ENCODE data around the gene HPDL. TPM values are rescaled to one million over a fixed set of nuclear protein-coding genes. Genes with fewer than 3 reads are reported as not detected.

HPDL gene
- total and polyA plus RNA-seq, 10 of the 15 experiments (the other 5 are each of a cell fraction or from before 2014, with no cell fraction given), result 1.3 to 75.5 (median 31.8) TPM

DNA sequence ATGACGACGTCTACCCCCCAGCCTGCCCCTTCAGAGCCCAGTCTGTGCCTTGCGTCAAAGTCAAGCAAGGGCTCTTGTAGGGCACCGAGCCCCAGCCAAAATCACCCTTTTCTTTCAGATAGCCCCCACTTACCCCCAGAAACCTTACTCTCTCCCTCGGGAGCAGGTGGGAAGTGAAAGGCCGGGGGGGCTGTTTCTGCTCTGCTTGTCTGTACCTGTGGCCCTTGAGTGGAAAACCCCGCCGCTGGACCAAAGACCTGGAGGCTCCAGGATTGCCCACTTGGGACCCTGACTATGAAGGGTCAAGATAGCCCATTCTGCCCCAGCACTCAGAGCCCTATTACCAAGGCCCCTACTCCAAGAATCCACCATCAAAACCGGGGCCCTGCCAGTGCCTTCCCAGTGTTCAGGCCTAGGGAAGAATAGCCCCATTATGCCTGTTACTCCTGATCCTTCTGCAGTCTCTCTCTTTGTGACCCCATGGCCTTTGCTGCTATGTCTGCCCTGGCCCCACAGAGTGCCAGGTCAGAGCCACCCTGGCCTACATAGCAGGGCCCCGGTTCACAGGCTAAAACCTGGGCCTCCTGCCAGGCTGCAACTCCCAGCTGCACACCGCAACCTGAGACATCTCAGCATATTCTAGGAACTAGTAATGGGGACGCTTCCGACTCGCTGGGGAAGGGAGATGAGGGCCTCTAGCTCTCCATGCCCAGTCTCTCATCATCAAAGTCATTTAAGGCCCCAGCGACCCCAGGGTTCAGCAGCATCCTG is 22.2 kb upstream of the HPDL start (continued):
- no peak for TF ChIP-seq MEF2A (IDR thresholded peaks at IDR 0.05; ENCODE audit: insufficient read depth, low read depth, low read length)
- 0 out of 2 replicates have a peak, but pooled peaks have one; percentile 25 for TF ChIP-seq SMARCA5 (IDR thresholded peaks at IDR 0.05)
- TF ChIP-seq, protein P1, sequence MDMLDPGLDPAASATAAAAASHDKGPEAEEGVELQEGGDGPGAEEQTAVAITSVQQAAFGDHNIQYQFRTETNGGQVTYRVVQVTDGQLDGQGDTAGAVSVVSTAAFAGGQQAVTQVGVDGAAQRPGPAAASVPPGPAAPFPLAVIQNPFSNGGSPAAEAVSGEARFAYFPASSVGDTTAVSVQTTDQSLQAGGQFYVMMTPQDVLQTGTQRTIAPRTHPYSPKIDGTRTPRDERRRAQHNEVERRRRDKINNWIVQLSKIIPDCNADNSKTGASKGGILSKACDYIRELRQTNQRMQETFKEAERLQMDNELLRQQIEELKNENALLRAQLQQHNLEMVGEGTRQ (IDR thresholded peaks at IDR 0.05; ENCODE audit: borderline replicate concordance, low read depth, low read length), result no peak
- TF ChIP-seq MYC (IDR thresholded peaks at IDR 0.05; ENCODE audit: insufficient read depth, insufficient read length, insufficient replicate concordance, low read length, severe bottlenecking), result no peak
- no peak for TF ChIP-seq SUZ12 (IDR thresholded peaks at IDR 0.05; ENCODE audit: unreplicated experiment)
- 0 out of 2 replicates have a peak, but pooled peaks have one; percentile 3 for TF ChIP-seq ZSCAN29 (IDR thresholded peaks at IDR 0.05)
- TF ChIP-seq, protein P2, sequence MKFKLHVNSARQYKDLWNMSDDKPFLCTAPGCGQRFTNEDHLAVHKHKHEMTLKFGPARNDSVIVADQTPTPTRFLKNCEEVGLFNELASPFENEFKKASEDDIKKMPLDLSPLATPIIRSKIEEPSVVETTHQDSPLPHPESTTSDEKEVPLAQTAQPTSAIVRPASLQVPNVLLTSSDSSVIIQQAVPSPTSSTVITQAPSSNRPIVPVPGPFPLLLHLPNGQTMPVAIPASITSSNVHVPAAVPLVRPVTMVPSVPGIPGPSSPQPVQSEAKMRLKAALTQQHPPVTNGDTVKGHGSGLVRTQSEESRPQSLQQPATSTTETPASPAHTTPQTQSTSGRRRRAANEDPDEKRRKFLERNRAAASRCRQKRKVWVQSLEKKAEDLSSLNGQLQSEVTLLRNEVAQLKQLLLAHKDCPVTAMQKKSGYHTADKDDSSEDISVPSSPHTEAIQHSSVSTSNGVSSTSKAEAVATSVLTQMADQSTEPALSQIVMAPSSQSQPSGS (IDR thresholded peaks at IDR 0.05; ENCODE audit: low read length), result no peak
- no peak for TF ChIP-seq NR2C1 (IDR thresholded peaks at IDR 0.05)
- TF ChIP-seq TCF12 (IDR thresholded peaks at IDR 0.05; ENCODE audit: low read depth, low read length), result 0 out of 2 replicates have a peak, but pooled peaks have one; percentile 0
- TF ChIP-seq IKZF2 (IDR thresholded peaks at IDR 0.05), result peak in 1 of 2 experiments; percentile 11; a peak in 1 of 4 replicates
